MM.1S (cell line): ENCODE results near the gene LRRC74B.

ENCODE experiments used
- EZH2 ChIP-seq: fragments of 300-600 bp; sonication (generic); optimal IDR thresholded peaks from 2 replicates; pipeline ENCODE3; 2017; ENCODE audit warnings: low read depth, mild to moderate bottlenecking, antibody characterized with exemption, low read length, mixed read lengths
- EZH2phosphoT487 ChIP-seq: fragments of 300-600 bp; sonication (generic); IDR thresholded peaks from 2 replicates; pipeline ENCODE4 v1.6.1; 2018; ENCODE audit warnings: antibody characterized with exemption, low read length
- TF ChIP-seq, protein P1 (sequence below): fragments of 300-600 bp; sonication (generic); IDR thresholded peaks from 2 replicates; pipeline ENCODE4 v1.5.1; 2016; ENCODE audit warnings: antibody characterized with exemption, low read length, mixed read lengths

DNA sequence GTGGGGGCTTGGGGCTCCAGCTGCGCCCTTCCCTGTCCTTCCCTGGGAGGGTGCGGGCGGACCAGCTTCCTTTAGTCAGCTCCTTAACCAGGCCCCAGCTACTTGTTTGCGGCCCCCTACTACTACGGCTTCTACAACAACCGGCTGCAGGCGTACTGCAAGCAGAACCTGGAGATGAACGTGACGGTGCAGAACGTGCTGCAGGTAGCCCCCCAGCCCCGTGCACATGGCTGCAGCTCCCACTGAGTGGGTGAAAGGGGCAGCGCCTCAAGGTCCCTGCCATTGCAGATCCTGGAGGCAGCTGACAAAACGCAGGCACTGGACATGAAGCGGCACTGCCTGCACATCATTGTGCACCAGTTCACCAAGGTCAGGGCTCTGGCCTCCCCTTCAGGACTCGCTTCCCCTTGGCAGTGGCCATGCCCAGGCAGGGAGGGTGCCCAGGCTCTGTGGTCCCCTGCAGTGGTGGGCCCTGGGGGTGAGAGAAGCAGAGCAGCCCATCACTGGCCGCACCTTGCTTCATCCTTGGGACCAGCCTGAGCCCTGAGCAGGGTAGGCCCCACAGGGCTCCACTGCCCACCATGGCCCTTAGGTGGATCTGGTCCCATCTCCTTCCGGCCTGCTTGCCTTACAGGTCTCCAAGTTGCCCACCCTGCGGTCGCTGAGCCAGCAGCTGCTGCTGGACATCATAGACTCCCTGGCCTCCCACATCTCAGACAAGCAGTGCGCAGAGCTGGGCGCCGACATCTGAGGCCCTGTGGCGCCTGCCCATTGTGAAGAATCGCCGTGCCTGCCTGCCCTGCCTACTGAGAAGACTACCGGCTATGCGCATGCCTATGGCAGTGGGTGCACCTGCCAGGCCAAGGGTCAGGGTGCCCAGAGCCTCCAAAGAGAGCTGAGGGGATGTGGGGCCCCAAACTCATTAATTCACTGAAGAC, 48.9 kb upstream of the LRRC74B start:
- TF ChIP-seq EZH2phosphoT487 (no peak), EZH2 (no peak)
- TF ChIP-seq, protein P1, sequence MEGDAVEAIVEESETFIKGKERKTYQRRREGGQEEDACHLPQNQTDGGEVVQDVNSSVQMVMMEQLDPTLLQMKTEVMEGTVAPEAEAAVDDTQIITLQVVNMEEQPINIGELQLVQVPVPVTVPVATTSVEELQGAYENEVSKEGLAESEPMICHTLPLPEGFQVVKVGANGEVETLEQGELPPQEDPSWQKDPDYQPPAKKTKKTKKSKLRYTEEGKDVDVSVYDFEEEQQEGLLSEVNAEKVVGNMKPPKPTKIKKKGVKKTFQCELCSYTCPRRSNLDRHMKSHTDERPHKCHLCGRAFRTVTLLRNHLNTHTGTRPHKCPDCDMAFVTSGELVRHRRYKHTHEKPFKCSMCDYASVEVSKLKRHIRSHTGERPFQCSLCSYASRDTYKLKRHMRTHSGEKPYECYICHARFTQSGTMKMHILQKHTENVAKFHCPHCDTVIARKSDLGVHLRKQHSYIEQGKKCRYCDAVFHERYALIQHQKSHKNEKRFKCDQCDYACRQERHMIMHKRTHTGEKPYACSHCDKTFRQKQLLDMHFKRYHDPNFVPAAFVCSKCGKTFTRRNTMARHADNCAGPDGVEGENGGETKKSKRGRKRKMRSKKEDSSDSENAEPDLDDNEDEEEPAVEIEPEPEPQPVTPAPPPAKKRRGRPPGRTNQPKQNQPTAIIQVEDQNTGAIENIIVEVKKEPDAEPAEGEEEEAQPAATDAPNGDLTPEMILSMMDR, result no peak
